Neuronal stem cell (in vitro differentiated cells): Measurements from ENCODE around the gene MORN5.

Experiments
- DNase-seq: peaks from one replicate; pipeline ENCODE4 v3.0.0-alpha.2; 2013; ENCODE audit warnings: low spot score
- H2AFZ ChIP-seq: one replicate; pipeline ENCODE4 v1.6.1; 2013; ENCODE audit warnings: mild to moderate bottlenecking, low read length, inconsistent platforms
- H2AK5ac ChIP-seq: 2 replicates; pipeline ENCODE4 v1.6.1; 2013; ENCODE audit warnings: low read depth, mild to moderate bottlenecking, inconsistent platforms, low read length, moderate library complexity, mixed read lengths
- H2BK120ac ChIP-seq: 2 replicates; pipeline ENCODE4 v1.6.1; 2013; ENCODE audit warnings: low read depth, mild to moderate bottlenecking, inconsistent platforms, low read length, moderate library complexity, mixed read lengths
- H2BK12ac ChIP-seq: one replicate; pipeline ENCODE4 v1.6.1; 2013; ENCODE audit warnings: low read length, inconsistent platforms
- H2BK15ac ChIP-seq: 2 replicates; pipeline ENCODE4 v1.6.1; 2013; ENCODE audit warnings: mild to moderate bottlenecking, low read length, inconsistent platforms, mixed read lengths
- H2BK5ac ChIP-seq: one replicate; pipeline ENCODE4 v1.6.1; 2013; ENCODE audit warnings: inconsistent platforms, mild to moderate bottlenecking, low read length, moderate library complexity
- H3K14ac ChIP-seq: one replicate; pipeline ENCODE4 v1.6.1; 2013; ENCODE audit warnings: low read length, inconsistent platforms
- H3K18ac ChIP-seq: 2 replicates; pipeline ENCODE4 v1.6.1; 2013; ENCODE audit warnings: low read length, inconsistent platforms
- H3K23ac ChIP-seq: 2 replicates; pipeline ENCODE4 v1.6.1; 2013; ENCODE audit warnings: low read depth, mild to moderate bottlenecking, mixed read lengths, low read length, inconsistent platforms; ENCODE audit not compliant: poor library complexity
- H3K27ac ChIP-seq: replicated peaks from 3 replicates; pipeline ENCODE4 v1.5.1; 2013; ENCODE audit warnings: low read length, inconsistent platforms
- H3K27me3 ChIP-seq, 3 experiments: 2 replicates each; pipeline ENCODE4 v1.6.1; 2013; ENCODE audit warnings: low read length in 3 of 3, mild to moderate bottlenecking in 2 of 3, inconsistent platforms in 1 of 3, low read depth in 1 of 3, mixed read lengths in 1 of 3, moderate library complexity in 1 of 3; ENCODE audit not compliant: control insufficient read depth in 3 of 3, insufficient read depth in 3 of 3
- H3K36me3 ChIP-seq, 2 donors: replicated peaks in 1 of 2; 2 replicates each; pipeline ENCODE4 v1.6.1; 2013; ENCODE audit warnings: low read length in 2 of 2; ENCODE audit not compliant: control insufficient read depth in 2 of 2, insufficient read depth in 2 of 2
- H3K4ac ChIP-seq: 2 replicates; pipeline ENCODE4 v1.6.1; 2013; ENCODE audit warnings: inconsistent platforms, mild to moderate bottlenecking, low read length, moderate library complexity
- H3K4me1 ChIP-seq, 2 donors: 1 replicate in 1 of 2; 2 replicates in 1 of 2; pipeline ENCODE4 v1.6.1; 2013; ENCODE audit warnings: low read length in 2 of 2, low read depth in 1 of 2; ENCODE audit not compliant: control insufficient read depth in 2 of 2, insufficient read depth in 1 of 2
- H3K4me2 ChIP-seq: one replicate; pipeline ENCODE4 v1.6.1; 2013; ENCODE audit warnings: mild to moderate bottlenecking, low read length, inconsistent platforms; ENCODE audit not compliant: insufficient read depth, poor library complexity, severe bottlenecking
- H3K4me3 ChIP-seq, 2 donors: 2 replicates each; pipeline ENCODE4 v1.5.1; 2013; ENCODE audit warnings: low read length in 2 of 2, mild to moderate bottlenecking in 2 of 2, inconsistent platforms in 1 of 2, moderate library complexity in 1 of 2
- H3K79me1 ChIP-seq: one replicate; pipeline ENCODE4 v1.6.1; 2013; ENCODE audit warnings: low read depth, mild to moderate bottlenecking, inconsistent platforms, low read length, moderate library complexity
- H3K9ac ChIP-seq: one replicate; pipeline ENCODE4 v1.6.1; 2013; ENCODE audit warnings: mild to moderate bottlenecking, low read depth, low read length, inconsistent platforms; ENCODE audit not compliant: poor library complexity
- H3K9me3 ChIP-seq, 2 donors: replicated peaks in 1 of 2; 2 replicates each; pipeline versions ENCODE3 to v1.6.1; 2013; ENCODE audit warnings: low read length in 2 of 2, mild to moderate bottlenecking in 2 of 2, inconsistent platforms in 1 of 2, low read depth in 1 of 2, mixed read lengths in 1 of 2, moderate library complexity in 1 of 2; ENCODE audit not compliant: control insufficient read depth in 2 of 2, insufficient read depth in 1 of 2
- H4K8ac ChIP-seq: one replicate; pipeline ENCODE4 v1.6.1; 2013; ENCODE audit warnings: low read depth, mild to moderate bottlenecking, inconsistent platforms, low read length, moderate library complexity
- H4K91ac ChIP-seq: one replicate; pipeline ENCODE4 v1.6.1; 2013; ENCODE audit warnings: low read length, low read depth, mild to moderate bottlenecking, inconsistent platforms; ENCODE audit not compliant: poor library complexity
- WGBS, 2 donors: extraction: QIAGEN DNeasy Blood & Tissue Kit; methylation state at CpG; one replicate each; pipeline ENCODE4 v1.1.7; 2013; ENCODE audit warnings: missing lambda C conversion rate in 2 of 2, mixed read lengths in 1 of 2; ENCODE audit not compliant: insufficient read length in 2 of 2, insufficient replicate concordance in 1 of 2; ENCODE audit errors: extremely low coverage in 2 of 2; 5-methylcytosine and 5-hydroxymethylcytosine counted together

MORN5 gene

GRCh38 chr9:122119721-122120120 lies 40.0 kb upstream of the MORN5 start:
- DNase-seq, result no peak
- Histone ChIP-seq H2BK5ac (no peak overlapping the region), H2AFZ (no peak overlapping the region), H2BK15ac (no peak overlapping the region), H3K4me1 (peaks cover 13 to 15% of the 10 kb centered on the region in 2 donors), H3K36me3 (no peaks in the 10 kb centered on the region), H3K27ac (no peak overlapping the region), H4K8ac (no peak overlapping the region), H3K4me3 (no peak overlapping the region), H3K14ac (peak overlapping the region; percentile 12), H3K23ac (no peak overlapping the region), H2BK12ac (no peak overlapping the region), H4K91ac (no peak overlapping the region), H3K9ac (peak overlapping the region; percentile 18), H3K18ac (no peak overlapping the region), H2BK120ac (no peak overlapping the region), H3K9me3 (no peaks in the 10 kb centered on the region), H3K79me1 (no peaks in the 10 kb centered on the region), H2AK5ac (peak overlapping the region; percentile 1), H3K4ac (no peak overlapping the region), H3K27me3 (peaks cover 0 to 8% (median 3%) of the 10 kb centered on the region in 3 experiments), H3K4me2 (no peak overlapping the region)
- WGBS, 2 donors, result no CpG with 5 or more reads among the region's 5 CpGs

GRCh38 chr9:122120316-122121071 lies 39.2 kb upstream of the MORN5 start:
- Histone ChIP-seq H3K9me3 (no peaks in the 10 kb centered on the region), H3K4me1 (peaks cover 10 to 14% of the 10 kb centered on the region in 2 donors), H2AK5ac (peak overlapping the region; percentile 1), H4K8ac (no peak overlapping the region), H2AFZ (no peak overlapping the region), H4K91ac (no peak overlapping the region), H3K4me2 (no peak overlapping the region), H2BK120ac (no peak overlapping the region), H2BK5ac (no peak overlapping the region), H3K79me1 (no peaks in the 10 kb centered on the region), H2BK15ac (peak overlapping the region; percentile 12), H3K4ac (no peak overlapping the region), H3K4me3 (peak overlapping the region in 1 of 2 donors; percentile 16), H3K9ac (no peak overlapping the region), H3K27me3 (peaks cover 0 to 14% (median 6%) of the 10 kb centered on the region in 3 experiments), H3K14ac (peak overlapping the region; percentile 12), H3K18ac (peak overlapping the region; percentile 45), H2BK12ac (peak overlapping the region; percentile 14), H3K36me3 (no peaks in the 10 kb centered on the region), H3K27ac (no peak overlapping the region), H3K23ac (no peak overlapping the region)
- DNase-seq, result no peak
- no CpG with 5 or more reads among the region's 10 CpGs for WGBS, 2 donors

- H4K91ac ChIP-seq, result no peak overlapping the region
- no peak overlapping the region for H2BK120ac ChIP-seq
- H4K8ac ChIP-seq, result no peak overlapping the region
- H2BK5ac ChIP-seq, result no peak overlapping the region
- no peaks in the 10 kb centered on the region for H3K79me1 ChIP-seq
- no peak overlapping the region for H2BK15ac ChIP-seq
- no peak overlapping the region for H3K18ac ChIP-seq
- no peaks in the 10 kb centered on the region for H3K9me3 ChIP-seq
- H3K27ac ChIP-seq, result no peak overlapping the region
- DNase-seq, result no peak
- no peak overlapping the region for H3K14ac ChIP-seq
- H3K36me3 ChIP-seq, result no peaks in the 10 kb centered on the region
- peaks cover 4 to 23% (median 15%) of the 10 kb centered on the region in 3 experiments for H3K27me3 ChIP-seq
- no peak overlapping the region for H3K4ac ChIP-seq
- no peak overlapping the region for H2BK12ac ChIP-seq
- peaks cover 9% of the 10 kb centered on the region in 2 donors for H3K4me1 ChIP-seq
- H2AK5ac ChIP-seq, result peak overlapping the region; percentile 45
- WGBS, 2 donors, result no CpG with 5 or more reads among the region's 10 CpGs
- no peak overlapping the region for H3K4me2 ChIP-seq
- H2AFZ ChIP-seq, result no peak overlapping the region
- no peak overlapping the region for H3K23ac ChIP-seq
- H3K9ac ChIP-seq, result no peak overlapping the region
- H3K4me3 ChIP-seq, result no peak overlapping the region
These were observed 38.3 kb upstream of the MORN5 start for GRCh38 chr9:122121391-122121790.

- Histone ChIP-seq H3K4ac (no peak overlapping the region), H3K4me1 (peaks cover 8 to 9% of the 10 kb centered on the region in 2 donors), H3K4me2 (no peak overlapping the region), H2BK12ac (no peak overlapping the region), H3K4me3 (no peak overlapping the region), H3K9ac (no peak overlapping the region), H4K8ac (no peak overlapping the region), H3K18ac (peak overlapping the region; percentile 23), H2AK5ac (peak overlapping the region; percentile 57), H2BK15ac (no peak overlapping the region), H2BK120ac (no peak overlapping the region), H3K27me3 (peaks cover 4 to 29% (median 20%) of the 10 kb centered on the region in 3 experiments), H3K9me3 (no peaks in the 10 kb centered on the region), H3K27ac (no peak overlapping the region), H3K79me1 (no peaks in the 10 kb centered on the region), H3K36me3 (no peaks in the 10 kb centered on the region), H2BK5ac (no peak overlapping the region), H4K91ac (no peak overlapping the region), H2AFZ (no peak overlapping the region), H3K14ac (no peak overlapping the region), H3K23ac (no peak overlapping the region)
- no CpG with 5 or more reads among the region's 6 CpGs for WGBS, 2 donors
- no peak for DNase-seq
These were observed 37.8 kb upstream of the MORN5 start for GRCh38 chr9:122121931-122122330.
